CD14-positive monocyte (primary cell): ENCODE results near the gene FXR2. TPM values are rescaled to one million over a fixed set of nuclear protein-coding genes. Genes with fewer than 3 reads are reported as not detected.

Source experiments
- DNase-seq, 3 donors: peaks; one replicate each; pipeline ENCODE4 v3.0.0-alpha.2; 2011 to 2022
- H2AFZ ChIP-seq: 2 replicates; pipeline ENCODE4 v1.6.0; 2012; ENCODE audit warnings: mild to moderate bottlenecking, low read depth, low read length, inconsistent platforms; ENCODE audit not compliant: insufficient read depth, poor library complexity, severe bottlenecking
- H3K27ac ChIP-seq, 2 donors: 1 replicate in 1 of 2; 2 replicates in 1 of 2; pipeline ENCODE4 v1.5.1; 2012 to 2013; ENCODE audit warnings: low read length in 2 of 2, control low read depth in 1 of 2, inconsistent platforms in 1 of 2, low read depth in 1 of 2, mild to moderate bottlenecking in 1 of 2
- H3K27me3 ChIP-seq, 2 donors: one replicate each; pipeline versions ENCODE4 v1.6.0 to v1.6.1; 2011 to 2013; ENCODE audit warnings: low read length in 2 of 2; ENCODE audit not compliant: control insufficient read depth in 2 of 2, insufficient read depth in 2 of 2
- H3K36me3 ChIP-seq, 2 donors: replicated peaks in 1 of 2; 1 replicate in 1 of 2; 2 replicates in 1 of 2; pipeline versions ENCODE4 v1.5.1 to v1.6.1; 2012 to 2013; ENCODE audit warnings: low read length in 2 of 2, control low read depth in 1 of 2, inconsistent platforms in 1 of 2, mild to moderate bottlenecking in 1 of 2; ENCODE audit not compliant: insufficient read depth in 2 of 2, control insufficient read depth in 1 of 2
- H3K4me1 ChIP-seq, 2 donors: 1 replicate in 1 of 2; 2 replicates in 1 of 2; pipeline versions ENCODE4 v1.5.1 to v1.6.1; 2012 to 2013; ENCODE audit warnings: low read length in 2 of 2, control low read depth in 1 of 2, inconsistent platforms in 1 of 2, mild to moderate bottlenecking in 1 of 2, moderate library complexity in 1 of 2; ENCODE audit not compliant: insufficient read depth in 2 of 2, control insufficient read depth in 1 of 2
- H3K4me2 ChIP-seq: replicated peaks from 2 replicates; pipeline ENCODE3; 2012; ENCODE audit warnings: low read length, moderate library complexity, mild to moderate bottlenecking; ENCODE audit not compliant: poor library complexity, severe bottlenecking; ENCODE audit errors: extremely low read depth
- H3K4me3 ChIP-seq, 3 experiments: fragments of 200-600 bp in 1 of 3; sonication (generic) in 1 of 3; replicated peaks in 1 of 3; 1 replicate in 2 of 3; 2 replicates in 1 of 3; pipeline ENCODE4 v1.5.1; 2011 to 2013; ENCODE audit warnings: low read length in 3 of 3, mild to moderate bottlenecking in 3 of 3, control low read depth in 2 of 3, low read depth in 2 of 3, inconsistent platforms in 1 of 3, moderate library complexity in 1 of 3
- H3K79me2 ChIP-seq: 2 replicates; pipeline ENCODE4 v1.6.0; 2012; ENCODE audit warnings: mild to moderate bottlenecking, control low read depth, inconsistent platforms, low read length, moderate library complexity; ENCODE audit not compliant: insufficient read depth
- H3K9ac ChIP-seq: 2 replicates; pipeline ENCODE4 v1.6.0; 2017; ENCODE audit warnings: low read length, mild to moderate bottlenecking; ENCODE audit not compliant: insufficient read depth, poor library complexity, severe bottlenecking
- H3K9me3 ChIP-seq, 2 donors: replicated peaks in 1 of 2; 1 replicate in 1 of 2; 2 replicates in 1 of 2; pipeline versions ENCODE4 v1.5.1 to v1.6.1; 2012 to 2013; ENCODE audit warnings: low read length in 2 of 2, control low read depth in 1 of 2; ENCODE audit not compliant: control insufficient read depth in 1 of 2, insufficient read depth in 1 of 2
- H4K20me1 ChIP-seq: 2 replicates; pipeline ENCODE4 v1.6.0; 2012; ENCODE audit warnings: mild to moderate bottlenecking, low read length, control low read depth, moderate library complexity; ENCODE audit not compliant: insufficient read depth
- H3K27ac Mint-ChIP-seq, 7 donors: one replicate each; pipeline ENCODE4 v1.8.0; 2020; ENCODE audit warnings: mild to moderate bottlenecking in 7 of 7, mixed read lengths in 7 of 7, moderate library complexity in 6 of 7, inconsistent platforms in 2 of 7
- H3K27me3 Mint-ChIP-seq, 3 donors: one replicate each; pipeline ENCODE4 v1.8.0; 2021 to 2022; ENCODE audit warnings: low read depth in 3 of 3, mild to moderate bottlenecking in 3 of 3, mixed read lengths in 3 of 3, moderate library complexity in 3 of 3, inconsistent platforms in 1 of 3
- H3K36me3 Mint-ChIP-seq, 2 donors: one replicate each; pipeline ENCODE4 v1.8.0; 2020; ENCODE audit warnings: mixed read lengths in 2 of 2, inconsistent platforms in 1 of 2, mild to moderate bottlenecking in 1 of 2
- H3K4me1 Mint-ChIP-seq: one replicate; pipeline ENCODE4 v1.8.0; 2020; ENCODE audit warnings: mild to moderate bottlenecking, mixed read lengths
- H3K4me3 Mint-ChIP-seq, 2 donors: one replicate each; pipeline ENCODE4 v1.8.0; 2020; ENCODE audit warnings: mild to moderate bottlenecking in 2 of 2, mixed read lengths in 2 of 2, moderate library complexity in 1 of 2
- H3K9me3 Mint-ChIP-seq, 7 donors: one replicate each; pipeline ENCODE4 v1.8.0; 2020 to 2022; ENCODE audit warnings: mixed read lengths in 7 of 7, mild to moderate bottlenecking in 6 of 7, moderate library complexity in 6 of 7, inconsistent platforms in 2 of 7
- WGBS: methylation state at CpG from one replicate; pipeline ENCODE4 v1.1.5; 2013; ENCODE audit warnings: missing lambda C conversion rate; ENCODE audit not compliant: insufficient coverage; 5-methylcytosine and 5-hydroxymethylcytosine counted together
- intact Hi-C, 2 donors: fragments of 100-400 bp; cut with micrococcal nuclease; formaldehyde crosslinking; loops; one replicate each; pipeline versions ENCODE4 v1.15.0 to v1.15.1; 2023
- polyA plus RNA-seq, 3 donors: library from polyadenylated mRNA; depleted of rRNA in 1 of 3; unstranded in 2 of 3; stranded (reverse) in 1 of 3; fragments of 300-500 nt in 2 of 3; fragments of >200 nt in 1 of 3; fragmentation: Illumina TruSeq in 2 of 3; gene quantifications; 1 replicate in 2 of 3; 2 replicates in 1 of 3; pipeline ENCODE4 v1.2.3, GENCODE V29; 2012 to 2021
- TF ChIP-seq, protein P1 (sequence below): fragments of 200-600 bp; IDR thresholded peaks from one replicate; pipeline ENCODE4 v1.8.0; 2022; ENCODE audit warnings: antibody characterized with exemption, mild to moderate bottlenecking

Gene FXR2
- polyA plus RNA-seq, 3 donors = 6.2 to 23.0 (median 9.2) TPM

- no peaks in the 10 kb centered on the region for H3K9me3 ChIP-seq
- DNase-seq = no peak
- H3K27ac Mint-ChIP-seq = peak overlapping the region in 1 of 7 donors; percentile 57
- peaks cover 3 to 14% of the 10 kb centered on the region in 2 donors for H3K36me3 Mint-ChIP-seq
- no CpG with 5 or more reads among the region's 5 CpGs for WGBS
- intact Hi-C loops = no loop called here
- peaks cover 0 to 2% (median 0%) of the 10 kb centered on the region in 3 donors for H3K27me3 Mint-ChIP-seq
- no peak overlapping the region for H3K9ac ChIP-seq
- TF ChIP-seq, protein P1, sequence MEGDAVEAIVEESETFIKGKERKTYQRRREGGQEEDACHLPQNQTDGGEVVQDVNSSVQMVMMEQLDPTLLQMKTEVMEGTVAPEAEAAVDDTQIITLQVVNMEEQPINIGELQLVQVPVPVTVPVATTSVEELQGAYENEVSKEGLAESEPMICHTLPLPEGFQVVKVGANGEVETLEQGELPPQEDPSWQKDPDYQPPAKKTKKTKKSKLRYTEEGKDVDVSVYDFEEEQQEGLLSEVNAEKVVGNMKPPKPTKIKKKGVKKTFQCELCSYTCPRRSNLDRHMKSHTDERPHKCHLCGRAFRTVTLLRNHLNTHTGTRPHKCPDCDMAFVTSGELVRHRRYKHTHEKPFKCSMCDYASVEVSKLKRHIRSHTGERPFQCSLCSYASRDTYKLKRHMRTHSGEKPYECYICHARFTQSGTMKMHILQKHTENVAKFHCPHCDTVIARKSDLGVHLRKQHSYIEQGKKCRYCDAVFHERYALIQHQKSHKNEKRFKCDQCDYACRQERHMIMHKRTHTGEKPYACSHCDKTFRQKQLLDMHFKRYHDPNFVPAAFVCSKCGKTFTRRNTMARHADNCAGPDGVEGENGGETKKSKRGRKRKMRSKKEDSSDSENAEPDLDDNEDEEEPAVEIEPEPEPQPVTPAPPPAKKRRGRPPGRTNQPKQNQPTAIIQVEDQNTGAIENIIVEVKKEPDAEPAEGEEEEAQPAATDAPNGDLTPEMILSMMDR = no peak
- no peak overlapping the region for H3K27ac ChIP-seq
- H4K20me1 ChIP-seq = no peaks in the 10 kb centered on the region
- H3K36me3 ChIP-seq = no peaks in the 10 kb centered on the region
- H3K4me1 ChIP-seq = peaks cover 19 to 22% of the 10 kb centered on the region in 2 donors
- H3K4me3 Mint-ChIP-seq = no peak overlapping the region
- no peak overlapping the region for H3K4me2 ChIP-seq
- H3K4me1 Mint-ChIP-seq = peaks cover 15% of the 10 kb centered on the region
- H3K9me3 Mint-ChIP-seq = no peaks in the 10 kb centered on the region
- H3K27me3 ChIP-seq = no peaks in the 10 kb centered on the region
- H3K4me3 ChIP-seq = no peak overlapping the region
- H2AFZ ChIP-seq = no peak overlapping the region
- peaks cover 13% of the 10 kb centered on the region for H3K79me2 ChIP-seq
Observed at GRCh38 chr17:7623661-7624060, 9.0 kb upstream of the FXR2 start.

DNA sequence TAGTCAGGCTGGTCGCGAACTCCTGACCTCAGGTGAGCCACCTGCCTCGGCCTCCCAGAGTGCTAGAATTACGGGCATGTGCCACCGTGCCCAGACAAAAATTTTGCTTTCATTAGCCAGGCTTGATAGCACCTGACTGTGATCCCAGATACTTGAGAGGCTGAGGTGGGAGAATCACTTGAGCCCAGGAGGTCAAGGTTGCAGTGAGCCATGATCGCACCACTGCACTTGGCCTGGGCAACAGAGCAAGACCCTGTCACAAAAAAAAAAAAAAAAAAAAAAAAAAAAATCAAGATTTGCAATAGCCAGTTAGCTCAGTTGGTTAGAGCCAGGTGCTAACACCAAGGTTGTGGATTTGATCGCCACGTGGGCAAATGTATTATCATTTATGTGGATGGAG is 6.1 kb upstream of the FXR2 start:
- no peak overlapping the region for H3K27ac Mint-ChIP-seq
- WGBS = 100% methylated on average over 5 of the region's 8 CpGs
- no peak overlapping the region for H3K4me3 ChIP-seq
- no peak overlapping the region for H3K9ac ChIP-seq
- H3K36me3 Mint-ChIP-seq = peaks cover 3 to 10% of the 10 kb centered on the region in 2 donors
- intact Hi-C loops = no loop called here
- no peak overlapping the region for H2AFZ ChIP-seq
- TF ChIP-seq, protein P1 = no peak
- no peaks in the 10 kb centered on the region for H3K9me3 ChIP-seq
- H3K36me3 ChIP-seq = no peaks in the 10 kb centered on the region
- H3K9me3 Mint-ChIP-seq = no peaks in the 10 kb centered on the region
- peaks cover 0 to 5% (median 1%) of the 10 kb centered on the region in 3 donors for H3K27me3 Mint-ChIP-seq
- H4K20me1 ChIP-seq = no peaks in the 10 kb centered on the region
- H3K27ac ChIP-seq = no peak overlapping the region
- no peak for DNase-seq
- no peaks in the 10 kb centered on the region for H3K79me2 ChIP-seq
- no peaks in the 10 kb centered on the region for H3K27me3 ChIP-seq
- H3K4me1 ChIP-seq = peaks cover 4 to 7% of the 10 kb centered on the region in 2 donors
- peaks cover 3% of the 10 kb centered on the region for H3K4me1 Mint-ChIP-seq
- no peak overlapping the region for H3K4me2 ChIP-seq
- no peak overlapping the region for H3K4me3 Mint-ChIP-seq
